HG03457 (cell line): ENCODE measurements around the gene ISG15.
"Not testable (repeated sequence)": the region's sequence is repeated elsewhere in the genome, so short reads cannot be mapped to it uniquely, and the experiment has no call there.

Experiments
- ATAC-seq: cut with Tn5 transposase; IDR thresholded peaks from one replicate; pipeline ENCODE4 v1.9.1; 2021; ENCODE audit warnings: moderate number of reproducible peaks; ENCODE audit not compliant: unreplicated experiment

The ISG15 gene

GRCh38 chr1:1043921-1044320, 30.6 kb downstream of the ISG15 start:
- ATAC-seq, result no peak

GRCh38 chr1:1044455-1045078, 31.3 kb downstream of the ISG15 start:
- no peak for ATAC-seq

- ATAC-seq, result no peak
Measured at GRCh38 chr1:1045129-1045528, 31.8 kb downstream of the ISG15 start.

GRCh38 chr1:1046243-1046642, 32.9 kb downstream of the ISG15 start:
- no peak for ATAC-seq

- no peak for ATAC-seq
Measured at GRCh38 chr1:1046767-1047166, 33.5 kb downstream of the ISG15 start.

- no peak for ATAC-seq
Measured at GRCh38 chr1:1047407-1047806, 34.1 kb downstream of the ISG15 start.

- ATAC-seq, result no peak
Measured at GRCh38 chr1:1047963-1048362, 34.7 kb downstream of the ISG15 start.

GRCh38 chr1:1048765-1049164, 35.5 kb downstream of the ISG15 start:
- no peak for ATAC-seq

- ATAC-seq, result no peak
Measured at GRCh38 chr1:1049318-1050165, 36.2 kb downstream of the ISG15 start.

GRCh38 chr1:1050577-1051052, 37.3 kb downstream of the ISG15 start:
- no peak for ATAC-seq

GRCh38 chr1:1051127-1051810, 38.0 kb downstream of the ISG15 start:
- ATAC-seq, result no peak

GRCh38 chr1:1052003-1052840, 38.9 kb downstream of the ISG15 start:
- no peak for ATAC-seq

GRCh38 chr1:1053022-1053421, 39.7 kb downstream of the ISG15 start:
- ATAC-seq, result no peak

GRCh38 chr1:1053682-1054081, 40.4 kb downstream of the ISG15 start:
- ATAC-seq, result no peak

GRCh38 chr1:1054099-1054700, 40.9 kb downstream of the ISG15 start:
- no peak for ATAC-seq

GRCh38 chr1:1054971-1055370, 41.7 kb downstream of the ISG15 start:
- no peak for ATAC-seq

GRCh38 chr1:1055841-1056736, 42.8 kb downstream of the ISG15 start:
- ATAC-seq, result no peak

- ATAC-seq, result not testable (repeated sequence)
Measured at GRCh38 chr1:1057769-1058087, 44.4 kb downstream of the ISG15 start.

- ATAC-seq, result no peak
Measured at GRCh38 chr1:1058088-1058905, 45.0 kb downstream of the ISG15 start.
